HG02870 (cell line): ENCODE data around the gene GLRX2.

Experiments used
- ATAC-seq: cut with Tn5 transposase; IDR thresholded peaks from one replicate; pipeline ENCODE4 v1.9.1; 2021; ENCODE audit warnings: mild to moderate bottlenecking, moderate library complexity; ENCODE audit not compliant: unreplicated experiment

Gene GLRX2

GRCh38 chr1:193113258-193113991 lies 8.2 kb upstream of the GLRX2 start:
- no peak for ATAC-seq

- ATAC-seq: no peak
Measured at GRCh38 chr1:193111641-193112090, 6.5 kb upstream of the GLRX2 start.

GRCh38 chr1:193110864-193111263 lies 5.7 kb upstream of the GLRX2 start:
- ATAC-seq: no peak

- ATAC-seq: no peak
Measured at GRCh38 chr1:193110246-193110645, 5.0 kb upstream of the GLRX2 start.

- no peak for ATAC-seq
Measured at GRCh38 chr1:193109619-193110018, 4.4 kb upstream of the GLRX2 start.

GRCh38 chr1:193108471-193108870 lies 3.3 kb upstream of the GLRX2 start:
- ATAC-seq: no peak

- ATAC-seq: no peak
Measured at GRCh38 chr1:193105821-193106177, 585 bp upstream of the GLRX2 start.

GRCh38 chr1:193104502-193104906 lies 710 bp downstream of the GLRX2 start:
- ATAC-seq: peak; percentile 34

GRCh38 chr1:193103759-193104501 lies 1.3 kb downstream of the GLRX2 start:
- no peak for ATAC-seq

- no peak for ATAC-seq
Measured at GRCh38 chr1:193102662-193103061, 2.6 kb downstream of the GLRX2 start.

- no peak for ATAC-seq
Measured at GRCh38 chr1:193094112-193094511, 11.1 kb downstream of the GLRX2 start.

- ATAC-seq: no peak
Measured at GRCh38 chr1:193090865-193091264, 14.3 kb downstream of the GLRX2 start.

GRCh38 chr1:193087893-193088292 lies 17.3 kb downstream of the GLRX2 start:
- ATAC-seq: no peak

- ATAC-seq: no peak
Measured at GRCh38 chr1:193086342-193086741, 18.9 kb downstream of the GLRX2 start.

- no peak for ATAC-seq
Measured at GRCh38 chr1:193085263-193085662, 20.0 kb downstream of the GLRX2 start.

- peak; percentile 98 for ATAC-seq
Measured at GRCh38 chr1:193083365-193084088, 21.7 kb downstream of the GLRX2 start.

GRCh38 chr1:193079187-193079586 lies 26.0 kb downstream of the GLRX2 start:
- ATAC-seq: no peak

GRCh38 chr1:193077991-193078390 lies 27.2 kb downstream of the GLRX2 start:
- no peak for ATAC-seq

- ATAC-seq: peak; percentile 50
Measured at GRCh38 chr1:193070942-193071341, 34.3 kb downstream of the GLRX2 start.

- peak; percentile 47 for ATAC-seq
Measured at GRCh38 chr1:193070386-193070753, 34.8 kb downstream of the GLRX2 start.

- no peak for ATAC-seq
Measured at GRCh38 chr1:193069748-193070385, 35.3 kb downstream of the GLRX2 start.
